Brain microvascular endothelial cell (primary cell): ENCODE data around the gene IRF1.

Source experiments
- DNase-seq: peaks from one replicate; pipeline ENCODE4 v3.0.0-alpha.2; 2020
- H3K27ac ChIP-seq: fragments of 250-450 bp; sonication (Bioruptor Pico); 2 replicates; pipeline ENCODE4 v1.5.1; 2020; ENCODE audit warnings: mild to moderate bottlenecking, moderate library complexity
- H3K27me3 ChIP-seq: fragments of 250-450 bp; sonication (Bioruptor Pico); replicated peaks from 2 replicates; pipeline ENCODE4 v1.5.1; 2020; ENCODE audit warnings: mild to moderate bottlenecking
- H3K36me3 ChIP-seq: fragments of 250-450 bp; sonication (Bioruptor Pico); replicated peaks from 2 replicates; pipeline ENCODE4 v1.5.1; 2020; ENCODE audit warnings: mild to moderate bottlenecking
- H3K4me3 ChIP-seq: 2 replicates; pipeline ENCODE4 v1.5.1; 2011; ENCODE audit warnings: low read depth, mild to moderate bottlenecking, control low read depth, low read length, moderate library complexity
- CTCF ChIP-seq: IDR thresholded peaks from 2 replicates; pipeline ENCODE4 v1.5.1; 2011; ENCODE audit warnings: low read depth, mild to moderate bottlenecking, moderate library complexity, low read length, control low read depth, inconsistent platforms; ENCODE audit errors: missing control alignments
- in situ Hi-C: cut with HindIII; loops from 2 replicates; pipeline ENCODE4 v1.10.0; 2017; ENCODE audit warnings: low sequenced_read_pairs, low pct_ligation_motif_present

Gene IRF1

DNA sequence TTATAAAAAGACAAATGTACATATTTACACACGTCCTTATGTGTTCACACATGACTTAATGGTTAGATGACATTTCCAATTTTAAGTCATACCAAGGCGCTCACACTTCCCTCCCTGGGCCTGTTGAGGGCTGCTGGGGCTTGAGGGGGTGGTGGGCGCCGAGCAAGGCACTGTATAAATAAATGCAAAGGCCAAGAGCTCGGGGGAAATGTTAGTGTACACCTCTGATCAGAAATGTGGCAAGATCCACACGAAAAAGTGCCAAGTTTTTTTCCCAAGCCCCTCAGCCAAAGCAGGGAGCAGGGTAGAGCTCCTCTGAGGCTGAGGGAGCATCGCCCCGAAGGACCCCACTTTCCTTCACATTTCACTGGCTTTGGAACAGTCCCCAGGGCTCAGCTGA lies 7.5 kb downstream of the IRF1 start:
- Histone ChIP-seq H3K27me3 (no peaks in the 10 kb centered on the region), H3K36me3 (peaks cover 59% of the 10 kb centered on the region), H3K4me3 (no peak overlapping the region), H3K27ac (no peak overlapping the region)
- DNase-seq: no peak
- in situ Hi-C loops: no loop called here
- no peak for TF ChIP-seq CTCF

DNA sequence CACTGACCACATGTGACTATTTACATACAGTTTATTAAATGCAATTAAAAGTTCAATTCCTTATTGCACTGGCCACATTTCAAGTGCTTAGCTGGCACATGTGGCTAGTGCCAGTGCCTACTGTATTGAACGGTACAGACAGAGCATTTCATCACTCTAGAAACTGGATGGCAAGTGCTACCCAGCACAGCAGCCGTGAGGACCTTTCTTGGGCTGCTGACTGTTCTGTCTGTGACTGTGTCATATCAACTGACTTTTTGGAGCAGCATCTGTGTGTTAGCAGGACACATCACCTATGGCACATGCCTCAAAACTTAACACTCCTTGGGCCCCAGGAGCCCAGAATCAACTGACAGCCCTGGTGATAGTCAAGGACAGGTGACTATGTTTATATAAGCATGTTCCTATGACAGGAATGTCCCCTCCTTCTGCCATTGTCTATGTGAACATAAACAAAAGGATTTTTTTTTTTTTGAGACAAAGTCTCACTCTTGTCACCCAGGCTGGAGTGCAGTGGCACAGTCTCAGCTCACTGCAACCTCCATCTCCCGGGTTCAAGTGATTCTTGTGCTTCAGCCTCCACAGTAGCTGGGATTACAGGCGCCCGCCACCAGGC lies 8.9 kb downstream of the IRF1 start:
- in situ Hi-C loops: no loop called here
- H3K36me3 ChIP-seq: peaks cover 45% of the 10 kb centered on the region
- H3K27ac ChIP-seq: no peak overlapping the region
- H3K27me3 ChIP-seq: no peaks in the 10 kb centered on the region
- no peak for TF ChIP-seq CTCF
- H3K4me3 ChIP-seq: no peak overlapping the region
- no peak for DNase-seq

DNA sequence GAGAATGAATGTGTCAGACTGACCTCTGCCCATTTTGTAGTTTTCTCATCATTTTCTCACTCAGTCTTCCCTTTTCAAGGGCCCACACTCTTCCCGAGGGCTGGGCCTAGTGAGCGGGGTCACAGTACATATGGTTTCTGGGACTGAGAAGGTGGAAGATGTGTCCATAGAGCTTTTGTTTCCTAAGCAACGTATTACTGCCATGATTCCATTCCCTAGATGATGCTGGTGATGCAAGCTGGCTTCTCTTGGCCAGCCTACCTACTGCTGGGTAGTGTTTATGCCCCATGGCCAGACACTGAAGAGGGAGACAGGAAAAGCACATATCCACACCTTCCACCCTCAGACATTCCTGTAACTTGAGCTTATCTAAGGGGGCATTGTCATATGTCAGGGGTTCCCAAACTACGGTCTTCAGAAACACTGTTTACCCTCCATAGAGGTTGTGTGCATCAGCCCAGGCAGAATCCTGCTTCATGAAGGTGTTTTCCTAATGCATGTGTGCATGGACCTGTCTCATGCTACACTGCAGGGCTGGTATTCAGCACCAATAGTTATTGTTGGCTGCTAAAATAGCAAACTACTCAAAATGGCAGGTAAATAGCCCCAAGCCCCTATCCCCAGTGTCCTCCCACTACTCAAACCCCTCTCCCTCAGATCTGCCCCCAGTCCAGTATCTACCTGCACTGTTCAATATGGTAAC lies 9.5 kb downstream of the IRF1 start:
- TF ChIP-seq CTCF: no peak
- in situ Hi-C loops: no loop called here
- Histone ChIP-seq H3K4me3 (no peak overlapping the region), H3K27ac (no peak overlapping the region), H3K27me3 (no peaks in the 10 kb centered on the region), H3K36me3 (peaks cover 39% of the 10 kb centered on the region)
- DNase-seq: no peak

DNA sequence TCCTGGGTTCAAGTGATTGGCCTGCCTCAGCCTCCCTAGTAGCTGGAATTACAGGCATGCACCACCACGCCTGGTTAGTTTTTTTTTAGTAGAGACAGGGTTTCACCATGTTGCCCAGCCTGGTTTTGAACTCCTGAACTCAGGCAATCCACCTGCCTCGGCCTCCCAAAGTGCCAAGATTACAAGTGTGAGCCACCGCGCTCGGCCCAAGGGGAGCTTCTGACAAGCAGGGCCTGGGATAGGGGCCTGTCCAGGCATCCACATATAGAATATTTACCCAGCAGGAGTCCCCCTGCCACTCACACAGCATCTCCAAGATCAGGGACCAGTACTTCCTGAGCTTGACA lies 10.1 kb downstream of the IRF1 start:
- H3K27ac ChIP-seq: no peak overlapping the region
- H3K36me3 ChIP-seq: peaks cover 33% of the 10 kb centered on the region
- H3K27me3 ChIP-seq: no peaks in the 10 kb centered on the region
- TF ChIP-seq CTCF: no peak
- no peak for DNase-seq
- no peak overlapping the region for H3K4me3 ChIP-seq
- in situ Hi-C loops: no loop called here

DNA sequence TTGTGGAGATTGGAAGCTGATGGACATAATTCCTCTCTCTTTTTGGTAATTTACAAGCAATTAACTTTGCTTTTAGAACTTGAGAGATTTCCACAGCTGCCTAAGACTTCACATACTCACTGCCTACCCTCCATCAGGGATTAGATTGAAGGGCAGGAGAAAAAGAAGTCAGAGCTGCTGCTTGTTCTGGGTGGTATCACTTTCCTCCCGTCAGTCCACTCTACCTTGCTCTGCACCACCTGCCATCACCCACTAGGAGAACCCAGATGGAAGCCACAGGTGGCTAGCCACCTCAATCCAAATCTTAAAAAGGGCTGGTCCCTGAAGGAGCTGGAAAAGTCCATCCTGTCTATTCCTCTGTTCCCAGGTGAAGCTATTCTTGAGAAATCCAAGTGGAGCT lies 10.5 kb downstream of the IRF1 start:
- TF ChIP-seq CTCF: no peak
- Histone ChIP-seq H3K27me3 (no peaks in the 10 kb centered on the region), H3K4me3 (no peak overlapping the region), H3K36me3 (peaks cover 29% of the 10 kb centered on the region), H3K27ac (no peak overlapping the region)
- in situ Hi-C loops: no loop called here
- DNase-seq: no peak
